Fibroblast of lung (primary cell): Measurements from ENCODE around the gene SMAD2. TPM values are rescaled to one million over a fixed set of nuclear protein-coding genes. Genes with fewer than 3 reads are reported as not detected.

Experiments
- DNase-seq, 2 donors: peaks; one replicate each; pipeline versions ENCODE4 v3.0.0 to v3.0.0-alpha.2; 2010; ENCODE audit warnings: low read depth in 2 of 2
- H2AFZ ChIP-seq: 2 replicates; pipeline ENCODE4 v1.5.1; 2012; ENCODE audit warnings: low read length, control low read depth, inconsistent platforms
- H3K27ac ChIP-seq: 2 replicates; pipeline ENCODE4 v1.5.1; 2011; ENCODE audit warnings: low read length, control low read depth; ENCODE audit not compliant: insufficient read depth
- H3K27me3 ChIP-seq: 2 replicates; pipeline ENCODE4 v1.5.1; 2011; ENCODE audit warnings: mild to moderate bottlenecking, low read length; ENCODE audit not compliant: control insufficient read depth, insufficient read depth
- H3K36me3 ChIP-seq: 2 replicates; pipeline ENCODE4 v1.5.1; 2011; ENCODE audit warnings: low read length; ENCODE audit not compliant: control insufficient read depth, insufficient read depth
- H3K4me1 ChIP-seq: 2 replicates; pipeline ENCODE4 v1.5.1; 2011; ENCODE audit warnings: low read length; ENCODE audit not compliant: control insufficient read depth, insufficient read depth; ENCODE audit errors: extremely low read depth
- H3K4me2 ChIP-seq: 2 replicates; pipeline ENCODE4 v1.5.1; 2011; ENCODE audit warnings: low read length, control low read depth; ENCODE audit not compliant: insufficient read depth; ENCODE audit errors: extremely low read depth
- H3K4me3 ChIP-seq, 4 experiments: fragments of 200-600 bp in 1 of 4; sonication (generic) in 1 of 4; replicated peaks in 1 of 4; 2 replicates each; pipeline ENCODE4 v1.5.1; 2011 to 2016; ENCODE audit warnings: low read length in 4 of 4, low read depth in 3 of 4, mild to moderate bottlenecking in 3 of 4, control low read depth in 2 of 4, inconsistent platforms in 1 of 4, mixed read lengths in 1 of 4; ENCODE audit not compliant: insufficient read depth in 1 of 4; ENCODE audit errors: control extremely low read depth in 1 of 4
- H3K79me2 ChIP-seq: 2 replicates; pipeline ENCODE4 v1.5.1; 2012; ENCODE audit warnings: mild to moderate bottlenecking, low read length, inconsistent platforms; ENCODE audit not compliant: control insufficient read depth, insufficient read depth
- H3K9ac ChIP-seq: 2 replicates; pipeline ENCODE4 v1.5.1; 2011; ENCODE audit warnings: mild to moderate bottlenecking, low read length, control low read depth; ENCODE audit not compliant: insufficient read depth
- H3K9me3 ChIP-seq: 2 replicates; pipeline ENCODE4 v1.5.1; 2012; ENCODE audit warnings: low read depth, low read length; ENCODE audit not compliant: control insufficient read depth, insufficient read depth
- H4K20me1 ChIP-seq: 2 replicates; pipeline ENCODE4 v1.5.1; 2011; ENCODE audit warnings: low read length; ENCODE audit not compliant: control insufficient read depth, insufficient read depth; ENCODE audit errors: extremely low read depth
- CTCF ChIP-seq, 2 donors: IDR thresholded peaks in 1 of 2; conservative IDR thresholded peaks in 1 of 2; 1 replicate in 1 of 2; 2 replicates in 1 of 2; pipeline ENCODE4 v1.5.1; 2011 to 2012; ENCODE audit warnings: low read length in 2 of 2, control low read depth in 1 of 2, inconsistent platforms in 1 of 2, low read depth in 1 of 2, mild to moderate bottlenecking in 1 of 2
- EZH2 ChIP-seq: IDR thresholded peaks from 2 replicates; pipeline ENCODE4 v1.5.1; 2012; ENCODE audit warnings: low read length, control low read depth, mild to moderate bottlenecking; ENCODE audit errors: missing control alignments
- polyA plus RNA-seq, 2 donors: library from polyadenylated mRNA; depleted of rRNA in 1 of 2; stranded (reverse) in 1 of 2; unstranded in 1 of 2; fragments of >200 nt; gene quantifications; 2 replicates each; pipeline ENCODE4 v1.2.1, GENCODE V29; 2011 to 2012; ENCODE audit warnings: missing spikeins in 1 of 2
- total RNA-seq: library from RNA; depleted of rRNA; stranded (reverse); fragments of >200 nt; gene quantifications from 2 replicates; pipeline ENCODE4 v1.2.1, GENCODE V29; 2014

The SMAD2 gene
- total and polyA plus RNA-seq, 2 donors (not counting 1 experiment from before 2014, with no cell fraction given): 76.0 to 111 TPM

- Histone ChIP-seq H3K27me3 (no peaks in the 10 kb centered on the region), H3K4me2 (no peak overlapping the region), H3K4me1 (no peaks in the 10 kb centered on the region), H3K4me3 (no peak overlapping the region), H2AFZ (no peak overlapping the region), H3K9me3 (no peaks in the 10 kb centered on the region), H3K79me2 (no peaks in the 10 kb centered on the region), H3K27ac (no peak overlapping the region), H3K9ac (no peak overlapping the region), H3K36me3 (no peaks in the 10 kb centered on the region), H4K20me1 (no peaks in the 10 kb centered on the region)
- no peak for DNase-seq
- TF ChIP-seq CTCF (conservative IDR thresholded peaks at IDR 0.05 in 1 of 2, IDR thresholded peaks at IDR 0.05 in 1 of 2; ENCODE audit: low read depth in 1 of 2, low read length in 2 of 2) (no peak), EZH2 (no peak)
Measured at GRCh38 chr18:47826157-47827074, 104.0 kb downstream of the SMAD2 start.

- no peak overlapping the region for H3K4me3 ChIP-seq
- H4K20me1 ChIP-seq: no peaks in the 10 kb centered on the region
- no peaks in the 10 kb centered on the region for H3K36me3 ChIP-seq
- H3K9me3 ChIP-seq: no peaks in the 10 kb centered on the region
- H2AFZ ChIP-seq: no peak overlapping the region
- no peak overlapping the region for H3K27ac ChIP-seq
- TF ChIP-seq CTCF (conservative IDR thresholded peaks at IDR 0.05 in 1 of 2, IDR thresholded peaks at IDR 0.05 in 1 of 2; ENCODE audit: low read depth in 1 of 2, low read length in 2 of 2) (no peak), EZH2 (no peak)
- no peak for DNase-seq
- H3K27me3 ChIP-seq: no peaks in the 10 kb centered on the region
- H3K79me2 ChIP-seq: no peaks in the 10 kb centered on the region
- no peaks in the 10 kb centered on the region for H3K4me1 ChIP-seq
- no peak overlapping the region for H3K4me2 ChIP-seq
- no peak overlapping the region for H3K9ac ChIP-seq
Measured at GRCh38 chr18:47821314-47821713, 109.1 kb downstream of the SMAD2 start.

GRCh38 chr18:47817795-47818077 is 112.7 kb downstream of the SMAD2 start:
- H3K36me3 ChIP-seq: no peaks in the 10 kb centered on the region
- H3K9ac ChIP-seq: no peak overlapping the region
- H3K4me2 ChIP-seq: no peak overlapping the region
- H3K9me3 ChIP-seq: no peaks in the 10 kb centered on the region
- TF ChIP-seq CTCF (conservative IDR thresholded peaks at IDR 0.05 in 1 of 2, IDR thresholded peaks at IDR 0.05 in 1 of 2; ENCODE audit: low read depth in 1 of 2, low read length in 2 of 2): no peak
- TF ChIP-seq EZH2: no peak
- DNase-seq: no peak
- no peak overlapping the region for H2AFZ ChIP-seq
- H3K79me2 ChIP-seq: no peaks in the 10 kb centered on the region
- H3K4me3 ChIP-seq: peak overlapping the region in 2 of 4 experiments; percentile 38
- H3K27me3 ChIP-seq: no peaks in the 10 kb centered on the region
- no peaks in the 10 kb centered on the region for H3K4me1 ChIP-seq
- no peaks in the 10 kb centered on the region for H4K20me1 ChIP-seq
- H3K27ac ChIP-seq: no peak overlapping the region
